IMR-90 (cell line): ENCODE results near the gene MIXL1. TPM values are rescaled to one million over a fixed set of nuclear protein-coding genes. Genes with fewer than 3 reads are reported as not detected.

ENCODE experiments used
- ATAC-seq: fragments of 200-7000 bp; cut with Tn5 transposase; 2 replicates; pipeline ENCODE4 v1.9.1; 2020; ENCODE audit warnings: low read depth, mild to moderate bottlenecking, moderate library complexity
- BruUV-seq: library from RNA; stranded (reverse); fragments of 400-500 nt; replicated peaks from 2 replicates; lab custom pipeline; 2021; lab: Mats Ljungman, UMichigan
- CTCF ChIA-PET: fragments of 300-600 bp; formaldehyde crosslinking; extraction: SDS; loops from one replicate; lab custom pipeline; 2021; ENCODE audit warnings: antibody characterized with exemption; lab: Yijun Ruan, JAX
- POLR2A ChIA-PET: fragments of 300-600 bp; sonication (Branson Sonifier 250); formaldehyde crosslinking; loops from one replicate; lab custom pipeline; 2022; ENCODE audit warnings: antibody characterized with exemption; ENCODE audit not compliant: unreplicated experiment; lab: Charles Lee
- DNase-seq: peaks from one replicate; pipeline ENCODE4 v3.0.0; 2013
- H2AFZ ChIP-seq: replicated peaks from 2 replicates; pipeline ENCODE3; 2013; ENCODE audit warnings: low read length, mild to moderate bottlenecking; ENCODE audit not compliant: poor library complexity
- H2AK5ac ChIP-seq: 2 replicates; pipeline ENCODE4 v1.6.1; 2013; ENCODE audit warnings: low read depth, low read length, inconsistent platforms
- H2AK9ac ChIP-seq: replicated peaks from 2 replicates; pipeline ENCODE3; 2013; ENCODE audit warnings: mild to moderate bottlenecking, low read depth, low read length, moderate library complexity; ENCODE audit not compliant: poor library complexity
- H2BK120ac ChIP-seq: 2 replicates; pipeline ENCODE4 v1.6.1; 2013; ENCODE audit warnings: low read depth, low read length, inconsistent platforms
- H2BK15ac ChIP-seq: 3 replicates; pipeline ENCODE4 v1.6.1; 2013; ENCODE audit warnings: low read depth, low read length, inconsistent platforms
- H2BK20ac ChIP-seq: 2 replicates; pipeline ENCODE4 v1.6.1; 2013; ENCODE audit warnings: low read depth, mild to moderate bottlenecking, inconsistent platforms, low read length, moderate library complexity
- H2BK5ac ChIP-seq: 2 replicates; pipeline ENCODE4 v1.6.1; 2013; ENCODE audit warnings: mild to moderate bottlenecking, low read depth, low read length, inconsistent platforms; ENCODE audit not compliant: poor library complexity, severe bottlenecking
- H3K14ac ChIP-seq: replicated peaks from 2 replicates; pipeline ENCODE4 v1.6.1; 2013; ENCODE audit warnings: low read depth, low read length, inconsistent platforms
- H3K18ac ChIP-seq: 2 replicates; pipeline ENCODE4 v1.6.1; 2013; ENCODE audit warnings: low read depth, low read length, control low read depth
- H3K23ac ChIP-seq: 2 replicates; pipeline ENCODE4 v1.6.1; 2013; ENCODE audit warnings: low read depth, low read length, inconsistent platforms
- H3K27ac ChIP-seq: 2 replicates; pipeline ENCODE4 v1.5.1; 2013; ENCODE audit warnings: mild to moderate bottlenecking, control low read depth, low read length; ENCODE audit not compliant: insufficient read depth
- H3K27me3 ChIP-seq: 2 replicates; pipeline ENCODE4 v1.6.1; 2013; ENCODE audit warnings: low read length; ENCODE audit not compliant: control insufficient read depth, insufficient read depth
- H3K36me3 ChIP-seq: 2 replicates; pipeline ENCODE4 v1.6.1; 2013; ENCODE audit warnings: low read length, mixed read lengths; ENCODE audit not compliant: control insufficient read depth, insufficient read depth
- H3K4ac ChIP-seq: 2 replicates; pipeline ENCODE4 v1.6.1; 2013; ENCODE audit warnings: low read depth, low read length, inconsistent platforms
- H3K4me1 ChIP-seq: 2 replicates; pipeline ENCODE4 v1.6.1; 2013; ENCODE audit warnings: low read length, mixed read lengths; ENCODE audit not compliant: control insufficient read depth, insufficient read depth
- H3K4me2 ChIP-seq: 2 replicates; pipeline ENCODE4 v1.6.1; 2013; ENCODE audit warnings: low read depth, mild to moderate bottlenecking, control low read depth, low read length, moderate library complexity
- H3K4me3 ChIP-seq: 2 replicates; pipeline ENCODE4 v1.5.1; 2013; ENCODE audit warnings: low read depth, mild to moderate bottlenecking, control low read depth, low read length, moderate library complexity; ENCODE audit not compliant: insufficient read depth
- H3K56ac ChIP-seq: 2 replicates; pipeline ENCODE4 v1.6.1; 2013; ENCODE audit warnings: low read length, inconsistent platforms; ENCODE audit not compliant: insufficient read depth; ENCODE audit errors: extremely low read depth
- H3K79me1 ChIP-seq, 2 experiments: 2 replicates each; pipeline ENCODE4 v1.6.1; 2013; ENCODE audit warnings: low read length in 2 of 2, inconsistent platforms in 1 of 2, low read depth in 1 of 2
- H3K9ac ChIP-seq: 2 replicates; pipeline ENCODE4 v1.6.1; 2013; ENCODE audit warnings: low read depth, low read length, control low read depth
- H3K9me1 ChIP-seq: 2 replicates; pipeline ENCODE4 v1.6.1; 2013; ENCODE audit warnings: low read length, inconsistent platforms; ENCODE audit not compliant: insufficient read depth
- H3K9me3 ChIP-seq: 2 replicates; pipeline ENCODE4 v1.6.1; 2013; ENCODE audit warnings: low read length; ENCODE audit not compliant: control insufficient read depth, insufficient read depth
- H4K20me1 ChIP-seq: 2 replicates; pipeline ENCODE4 v1.6.1; 2013; ENCODE audit warnings: low read length, inconsistent platforms; ENCODE audit not compliant: insufficient read depth
- H4K5ac ChIP-seq: 2 replicates; pipeline ENCODE4 v1.6.1; 2013; ENCODE audit warnings: mild to moderate bottlenecking, low read depth, low read length, control low read depth
- H4K8ac ChIP-seq, 2 experiments: 2 replicates each; pipeline ENCODE4 v1.6.1; 2013; ENCODE audit warnings: low read depth in 2 of 2, low read length in 2 of 2, control low read depth in 1 of 2, inconsistent platforms in 1 of 2
- H4K91ac ChIP-seq: 2 replicates; pipeline ENCODE4 v1.6.1; 2013; ENCODE audit warnings: low read depth, low read length, inconsistent platforms; ENCODE audit not compliant: insufficient read depth
- BHLHE40 ChIP-seq: fragments of 150-350 bp; IDR thresholded peaks from 2 replicates; pipeline ENCODE4 v1.6.1; 2016; ENCODE audit warnings: mild to moderate bottlenecking, low read depth, low read length
- CEBPB ChIP-seq: IDR thresholded peaks from 2 replicates; pipeline ENCODE4 v1.6.1; 2012; ENCODE audit warnings: low read depth, low read length, improper control_type of control experiment
- ELK1 ChIP-seq: fragments of 150-350 bp; IDR thresholded peaks from 2 replicates; pipeline ENCODE4 v1.6.1; 2016; ENCODE audit warnings: low read depth, mild to moderate bottlenecking, low read length, moderate library complexity, borderline replicate concordance
- FOS ChIP-seq: fragments of 150-350 bp; IDR thresholded peaks from 2 replicates; pipeline ENCODE4 v1.6.1; 2016; ENCODE audit warnings: low read depth, low read length
- MAFK ChIP-seq: IDR thresholded peaks from 2 replicates; pipeline ENCODE4 v1.6.1; 2012; ENCODE audit warnings: low read depth, low read length, improper control_type of control experiment
- MAZ ChIP-seq: IDR thresholded peaks from 2 replicates; pipeline ENCODE4 v1.6.1; 2012; ENCODE audit warnings: low read depth, mild to moderate bottlenecking, low read length, improper control_type of control experiment, moderate library complexity, borderline replicate concordance
- NFE2L2 ChIP-seq: fragments of 150-350 bp; IDR thresholded peaks from 2 replicates; pipeline ENCODE4 v1.6.1; 2016; ENCODE audit warnings: low read depth, mild to moderate bottlenecking, low read length
- POLR2A ChIP-seq: IDR thresholded peaks from 2 replicates; pipeline ENCODE4 v1.6.1; 2012; ENCODE audit warnings: mild to moderate bottlenecking, low read depth, low read length
- RAD21 ChIP-seq: IDR thresholded peaks from 2 replicates; pipeline ENCODE4 v1.6.1; 2012; ENCODE audit warnings: low read length, improper control_type of control experiment
- RCOR1 ChIP-seq: IDR thresholded peaks from 2 replicates; pipeline ENCODE4 v1.6.1; 2012; ENCODE audit warnings: mild to moderate bottlenecking, low read length, improper control_type of control experiment; ENCODE audit not compliant: insufficient replicate concordance
- RFX5 ChIP-seq: IDR thresholded peaks from 2 replicates; pipeline ENCODE4 v1.8.0; 2012; ENCODE audit warnings: low read depth, mild to moderate bottlenecking, low read length, moderate library complexity
- SMC3 ChIP-seq: fragments of 150-350 bp; IDR thresholded peaks from 2 replicates; pipeline ENCODE4 v1.6.1; 2016; ENCODE audit warnings: low read depth, mild to moderate bottlenecking, antibody characterized with exemption, low read length, moderate library complexity
- WGBS, 2 experiments: methylation state at CpG; one replicate each; pipeline versions ENCODE4 v1.1.5 to v1.1.7; 2013; ENCODE audit warnings: missing lambda C conversion rate in 2 of 2; ENCODE audit not compliant: insufficient read length in 1 of 2; ENCODE audit errors: extremely low coverage in 2 of 2; 5-methylcytosine and 5-hydroxymethylcytosine counted together
- dilution Hi-C: fragments of 300-500 bp; cut with HindIII; formaldehyde crosslinking; loops from one replicate; pipeline ENCODE4 v1.14.3; 2018; ENCODE audit warnings: low sequenced_read_pairs; ENCODE audit not compliant: unreplicated experiment
- in situ Hi-C: fragments of 300-500 bp; cut with MboI; formaldehyde crosslinking; loops from 3 replicates; pipeline ENCODE4 v1.14.3; 2019; ENCODE audit warnings: low sequenced_read_pairs, inconsistent platforms, mixed read lengths
- intact Hi-C: fragments of 100-400 bp; cut with micrococcal nuclease; formaldehyde crosslinking; loops from 2 replicates; pipeline ENCODE4 v1.10.0; 2022
- polyA plus RNA-seq, 3 experiments: library from polyadenylated mRNA; depleted of rRNA; stranded (reverse); fragments of >200 nt; gene quantifications; 2 replicates each; pipeline ENCODE4 v1.2.3, GENCODE V29; 2012; ENCODE audit warnings: low replicate concordance in 1 of 3
- total RNA-seq: library from RNA; depleted of rRNA; stranded (reverse); fragments of >200 nt; gene quantifications from 2 replicates; pipeline ENCODE4 v1.2.3, GENCODE V29; 2012
- TF ChIP-seq, protein P1 (sequence below): fragments of 150-350 bp; IDR thresholded peaks from 2 replicates; pipeline ENCODE4 v1.6.1; 2017; ENCODE audit warnings: mild to moderate bottlenecking, antibody characterized with exemption, low read length, low read depth
- TF ChIP-seq, protein P2 (sequence below): conservative IDR thresholded peaks from 2 replicates; pipeline ENCODE4 v1.5.1; 2012; ENCODE audit warnings: mild to moderate bottlenecking, low read depth, low read length, improper control_type of control experiment

The MIXL1 gene
- total and polyA plus RNA-seq, 2 of the 4 experiments (the other 2 are of a cell fraction): not detected

DNA sequence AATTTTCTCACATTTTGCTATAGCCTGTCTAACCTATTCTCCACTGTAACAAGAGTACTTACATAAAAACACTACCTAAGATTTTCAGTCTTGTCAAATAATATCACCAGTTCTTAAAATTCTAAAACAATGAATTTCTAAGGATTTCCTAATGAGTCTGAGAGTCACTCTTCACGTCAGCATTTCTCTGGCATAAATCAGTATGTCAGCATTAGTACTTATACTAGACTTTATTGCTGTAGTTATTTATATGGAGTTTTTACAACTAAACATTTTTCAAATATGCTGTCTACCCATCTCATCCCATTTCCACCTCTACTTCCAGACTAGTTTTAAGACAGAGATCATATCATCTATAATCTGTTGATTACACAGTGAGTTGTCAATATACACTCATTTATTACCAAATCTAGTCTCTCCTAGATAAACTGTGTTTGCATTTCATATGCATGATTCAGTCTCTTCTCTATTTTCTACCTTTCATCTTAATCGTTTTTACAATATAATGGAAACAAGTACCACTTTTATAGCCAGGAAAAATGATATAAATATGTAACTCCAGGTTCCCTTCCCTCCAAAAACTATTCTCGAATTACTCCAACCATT is 52.7 kb downstream of the MIXL1 start:
- no CpG with 5 or more reads among the region's 3 CpGs for WGBS, 2 experiments
- intact Hi-C loops (no loop called here), dilution Hi-C loops (no loop called here), in situ Hi-C loops (no loop called here)
- no peak overlapping the region for H3K18ac ChIP-seq
- POLR2A ChIA-PET: no interaction called here
- H4K91ac ChIP-seq: no peak overlapping the region
- no peak overlapping the region for H4K5ac ChIP-seq
- no peak overlapping the region for H2BK120ac ChIP-seq
- no peaks in the 10 kb centered on the region for H4K20me1 ChIP-seq
- H3K9me3 ChIP-seq: no peaks in the 10 kb centered on the region
- no peaks in the 10 kb centered on the region for H3K4me1 ChIP-seq
- no peak overlapping the region for H3K14ac ChIP-seq
- no peaks in the 10 kb centered on the region for H3K9me1 ChIP-seq
- H3K27me3 ChIP-seq: no peaks in the 10 kb centered on the region
- no peaks in the 10 kb centered on the region for H3K79me1 ChIP-seq
- H3K9ac ChIP-seq: no peak overlapping the region
- no peak overlapping the region for H3K4me3 ChIP-seq
- H3K56ac ChIP-seq: no peak overlapping the region
- no peak overlapping the region for H3K23ac ChIP-seq
- TF ChIP-seq NFE2L2 (no peak), ELK1 (no peak), POLR2A (no peak), SMC3 (no peak), RAD21 (no peak), CEBPB (no peak), MAFK (no peak), MAZ (no peak), RCOR1 (no peak), RFX5 (no peak), FOS (no peak), BHLHE40 (no peak)
- TF ChIP-seq, protein P1, sequence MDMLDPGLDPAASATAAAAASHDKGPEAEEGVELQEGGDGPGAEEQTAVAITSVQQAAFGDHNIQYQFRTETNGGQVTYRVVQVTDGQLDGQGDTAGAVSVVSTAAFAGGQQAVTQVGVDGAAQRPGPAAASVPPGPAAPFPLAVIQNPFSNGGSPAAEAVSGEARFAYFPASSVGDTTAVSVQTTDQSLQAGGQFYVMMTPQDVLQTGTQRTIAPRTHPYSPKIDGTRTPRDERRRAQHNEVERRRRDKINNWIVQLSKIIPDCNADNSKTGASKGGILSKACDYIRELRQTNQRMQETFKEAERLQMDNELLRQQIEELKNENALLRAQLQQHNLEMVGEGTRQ: no peak
- TF ChIP-seq, protein P2, sequence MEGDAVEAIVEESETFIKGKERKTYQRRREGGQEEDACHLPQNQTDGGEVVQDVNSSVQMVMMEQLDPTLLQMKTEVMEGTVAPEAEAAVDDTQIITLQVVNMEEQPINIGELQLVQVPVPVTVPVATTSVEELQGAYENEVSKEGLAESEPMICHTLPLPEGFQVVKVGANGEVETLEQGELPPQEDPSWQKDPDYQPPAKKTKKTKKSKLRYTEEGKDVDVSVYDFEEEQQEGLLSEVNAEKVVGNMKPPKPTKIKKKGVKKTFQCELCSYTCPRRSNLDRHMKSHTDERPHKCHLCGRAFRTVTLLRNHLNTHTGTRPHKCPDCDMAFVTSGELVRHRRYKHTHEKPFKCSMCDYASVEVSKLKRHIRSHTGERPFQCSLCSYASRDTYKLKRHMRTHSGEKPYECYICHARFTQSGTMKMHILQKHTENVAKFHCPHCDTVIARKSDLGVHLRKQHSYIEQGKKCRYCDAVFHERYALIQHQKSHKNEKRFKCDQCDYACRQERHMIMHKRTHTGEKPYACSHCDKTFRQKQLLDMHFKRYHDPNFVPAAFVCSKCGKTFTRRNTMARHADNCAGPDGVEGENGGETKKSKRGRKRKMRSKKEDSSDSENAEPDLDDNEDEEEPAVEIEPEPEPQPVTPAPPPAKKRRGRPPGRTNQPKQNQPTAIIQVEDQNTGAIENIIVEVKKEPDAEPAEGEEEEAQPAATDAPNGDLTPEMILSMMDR: no peak
- no peak overlapping the region for H2BK5ac ChIP-seq
- H2BK15ac ChIP-seq: no peak overlapping the region
- no peak for DNase-seq
- no peak overlapping the region for H2AK5ac ChIP-seq
- H2AFZ ChIP-seq: no peak overlapping the region
- H2BK20ac ChIP-seq: no peak overlapping the region
- no peak overlapping the region for H3K27ac ChIP-seq
- H3K4me2 ChIP-seq: no peak overlapping the region
- H2AK9ac ChIP-seq: no peak overlapping the region
- BruUV-seq: no TSS peak
- no peaks in the 10 kb centered on the region for H3K36me3 ChIP-seq
- CTCF ChIA-PET: no interaction called here
- no peak overlapping the region for H3K4ac ChIP-seq
- H4K8ac ChIP-seq: no peak overlapping the region
- ATAC-seq: no peak
